CD4-positive, alpha-beta T cell treated with Interleukin-4 for 1 hour (primary cell): ENCODE measurements around the gene GNA14.
"Not testable (repeated sequence)": the region's sequence is repeated elsewhere in the genome, so short reads cannot be mapped to it uniquely, and the experiment has no call there.

ENCODE experiments used
- DNase-seq, 2 donors: peaks; one replicate each; pipeline ENCODE4 v3.0.0-alpha.2; 2020 to 2022

The GNA14 gene

GRCh38 chr9:77587042-77587441, 61.1 kb downstream of the GNA14 start:
- no peak for DNase-seq

GRCh38 chr9:77586591-77586990, 61.5 kb downstream of the GNA14 start:
- DNase-seq, result no peak

GRCh38 chr9:77585335-77585786, 62.8 kb downstream of the GNA14 start:
- DNase-seq, result no peak

- DNase-seq, result not testable (repeated sequence)
Measured at GRCh38 chr9:77584927-77585326, 63.2 kb downstream of the GNA14 start.

GRCh38 chr9:77582961-77583576, 65.1 kb downstream of the GNA14 start:
- no peak for DNase-seq

GRCh38 chr9:77582525-77582924, 65.6 kb downstream of the GNA14 start:
- no peak for DNase-seq

- no peak for DNase-seq
Measured at GRCh38 chr9:77575785-77576184, 72.3 kb downstream of the GNA14 start.

GRCh38 chr9:77569335-77569734, 78.8 kb downstream of the GNA14 start:
- no peak for DNase-seq

GRCh38 chr9:77563174-77563573, 84.9 kb downstream of the GNA14 start:
- no peak for DNase-seq

- DNase-seq, result no peak
Measured at GRCh38 chr9:77562019-77562748, 85.9 kb downstream of the GNA14 start.

- DNase-seq, result no peak
Measured at GRCh38 chr9:77561331-77562018, 86.6 kb downstream of the GNA14 start.

GRCh38 chr9:77556396-77556795, 91.7 kb downstream of the GNA14 start:
- DNase-seq, result no peak

- DNase-seq, result no peak
Measured at GRCh38 chr9:77554586-77555105, 93.5 kb downstream of the GNA14 start.

GRCh38 chr9:77547106-77547730, 100.9 kb downstream of the GNA14 start:
- no peak for DNase-seq

GRCh38 chr9:77546376-77546950, 101.7 kb downstream of the GNA14 start:
- no peak for DNase-seq

- no peak for DNase-seq
Measured at GRCh38 chr9:77544546-77544945, 103.6 kb downstream of the GNA14 start.

GRCh38 chr9:77543131-77543822, 104.8 kb downstream of the GNA14 start:
- DNase-seq, result no peak

- DNase-seq, result no peak
Measured at GRCh38 chr9:77541600-77541999, 106.5 kb downstream of the GNA14 start.

- no peak for DNase-seq
Measured at GRCh38 chr9:77541055-77541454, 107.1 kb downstream of the GNA14 start.

GRCh38 chr9:77534376-77535057, 113.6 kb downstream of the GNA14 start:
- DNase-seq, result no peak

- no peak for DNase-seq
Measured at GRCh38 chr9:77533671-77534070, 114.5 kb downstream of the GNA14 start.

- no peak for DNase-seq
Measured at GRCh38 chr9:77532607-77533006, 115.5 kb downstream of the GNA14 start.
